C1 segment of cervical spinal cord (tissue), 14 donors: Measurements from ENCODE around the gene SFT2D3.

Source experiments
- DNase-seq, 14 donors: peaks; one replicate each; lab custom pipeline; 2025; lab: John Stamatoyannopoulos, UW

Gene SFT2D3, protein sequence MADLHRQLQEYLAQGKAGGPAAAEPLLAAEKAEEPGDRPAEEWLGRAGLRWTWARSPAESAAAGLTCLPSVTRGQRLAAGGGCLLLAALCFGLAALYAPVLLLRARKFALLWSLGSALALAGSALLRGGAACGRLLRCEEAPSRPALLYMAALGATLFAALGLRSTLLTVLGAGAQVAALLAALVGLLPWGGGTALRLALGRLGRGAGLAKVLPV

DNA sequence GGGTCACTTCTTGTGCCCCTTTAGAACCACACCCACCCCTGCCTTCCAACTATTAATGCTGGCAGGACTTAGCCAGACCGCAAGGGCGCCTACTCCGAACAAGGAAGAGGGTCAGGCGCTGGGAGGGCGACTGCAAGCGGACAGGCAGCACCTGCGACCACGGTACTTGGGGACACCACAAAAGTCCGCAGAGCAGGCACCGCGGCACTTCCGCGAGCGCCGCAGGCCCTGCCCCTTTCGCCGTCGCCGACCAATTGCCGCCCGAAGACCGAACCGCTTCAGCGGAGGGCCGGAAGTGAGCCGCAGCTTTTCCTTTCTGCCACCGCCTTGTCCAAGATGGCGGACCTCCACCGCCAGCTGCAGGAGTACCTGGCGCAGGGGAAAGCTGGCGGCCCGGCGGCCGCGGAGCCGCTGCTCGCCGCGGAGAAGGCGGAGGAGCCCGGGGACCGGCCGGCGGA lies at the start of gene SFT2D3:
Gene SFT2D3, plus strand, starts transcription at position 305 of the 458 bp plus-strand sequence. Its CDS starts 32 bp downstream, at position 337.
- DNase-seq: peak; percentile 60 to 92 (median 85)

DNA sequence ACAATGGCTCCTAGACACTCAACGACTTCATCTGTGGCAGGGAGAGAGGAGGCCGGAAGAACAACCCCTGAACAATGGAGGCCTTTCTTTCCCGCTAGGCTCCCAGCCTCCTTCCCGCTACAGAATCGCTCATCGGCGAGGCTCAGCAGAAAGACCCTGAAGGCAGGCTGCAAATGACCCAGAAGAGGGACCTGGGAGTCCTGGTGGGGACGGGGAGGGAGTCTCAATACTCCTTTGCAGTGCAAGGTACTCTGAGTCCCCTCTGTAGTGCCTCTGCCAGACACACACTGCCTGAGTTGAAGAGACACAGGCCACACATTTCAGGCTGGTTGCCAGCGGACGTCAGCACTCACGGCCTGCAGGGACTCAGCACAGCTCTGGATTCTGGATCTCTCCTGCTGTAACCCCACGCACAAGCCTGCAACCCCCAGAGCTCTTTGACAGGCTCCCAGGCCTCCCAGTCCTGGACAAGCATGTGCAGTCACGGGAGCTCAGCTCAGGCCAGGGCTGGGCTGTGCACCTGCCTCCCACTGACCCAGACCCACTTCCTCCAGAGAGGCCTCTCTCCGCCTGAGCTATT lies 49.2 kb upstream of the SFT2D3 start:
- DNase-seq: peak in 11 of 14 donors; percentile 38 to 86 (median 71)

DNA sequence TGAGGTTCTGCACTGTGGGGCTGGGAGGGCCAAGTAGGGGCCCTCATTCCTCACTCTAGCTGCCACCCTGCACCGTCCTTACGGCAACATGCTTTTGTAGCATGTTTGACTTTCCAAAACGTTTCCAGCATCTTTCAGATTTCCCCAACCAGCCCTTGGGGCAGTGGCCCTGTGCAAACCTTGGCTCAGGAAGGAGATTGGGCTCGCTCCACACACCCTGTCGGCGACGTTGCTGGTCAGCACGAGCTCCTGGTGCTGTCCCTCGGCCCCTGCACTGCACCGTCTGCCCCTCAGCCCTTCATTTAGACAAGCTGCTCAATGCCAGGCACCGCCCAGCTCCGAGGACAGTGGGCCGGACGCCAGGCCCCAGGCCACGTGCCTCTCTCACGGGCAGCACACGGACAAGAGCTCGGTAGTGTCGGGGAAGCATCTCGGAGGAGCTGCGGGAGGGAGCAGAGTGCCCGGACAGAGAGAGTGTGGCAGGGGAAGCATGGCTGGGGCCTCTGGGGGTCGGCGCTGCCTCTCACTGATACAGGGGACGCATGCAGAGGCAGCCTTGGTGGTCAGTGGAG lies 48.4 kb upstream of the SFT2D3 start:
- no peak for DNase-seq

DNA sequence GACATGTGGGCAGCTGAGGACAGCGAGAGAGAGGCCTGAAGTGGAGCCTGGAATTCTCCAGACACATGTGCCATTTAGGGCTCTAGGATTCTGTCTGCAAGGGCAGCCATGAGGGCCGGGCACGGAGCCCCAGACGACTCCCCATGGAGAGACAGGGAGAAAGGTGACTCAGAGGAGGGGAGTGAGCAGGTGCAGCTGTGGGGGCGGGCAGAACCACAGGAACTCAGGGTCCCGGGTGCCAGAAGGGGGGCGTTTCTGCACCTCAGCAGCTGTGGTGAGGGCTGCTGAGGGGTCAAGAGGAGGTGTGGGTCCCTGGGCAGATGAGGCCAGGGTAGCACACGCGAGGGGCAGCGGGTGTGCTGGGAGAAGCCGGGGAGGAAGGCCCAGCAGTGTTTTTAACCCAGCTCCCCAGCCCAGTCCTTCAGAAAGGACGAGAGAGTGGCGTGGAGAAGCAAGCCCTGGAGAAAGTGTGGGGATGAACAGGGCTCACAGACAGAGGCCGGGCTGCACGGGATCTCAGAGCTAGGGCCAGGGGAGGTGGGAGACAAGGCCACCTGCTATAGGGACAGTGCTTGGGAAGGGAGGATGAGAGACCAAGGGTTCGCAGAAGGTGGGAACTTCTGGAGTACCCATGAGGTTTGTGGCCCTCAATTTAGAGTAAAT lies 47.7 kb upstream of the SFT2D3 start:
- DNase-seq: no peak

DNA sequence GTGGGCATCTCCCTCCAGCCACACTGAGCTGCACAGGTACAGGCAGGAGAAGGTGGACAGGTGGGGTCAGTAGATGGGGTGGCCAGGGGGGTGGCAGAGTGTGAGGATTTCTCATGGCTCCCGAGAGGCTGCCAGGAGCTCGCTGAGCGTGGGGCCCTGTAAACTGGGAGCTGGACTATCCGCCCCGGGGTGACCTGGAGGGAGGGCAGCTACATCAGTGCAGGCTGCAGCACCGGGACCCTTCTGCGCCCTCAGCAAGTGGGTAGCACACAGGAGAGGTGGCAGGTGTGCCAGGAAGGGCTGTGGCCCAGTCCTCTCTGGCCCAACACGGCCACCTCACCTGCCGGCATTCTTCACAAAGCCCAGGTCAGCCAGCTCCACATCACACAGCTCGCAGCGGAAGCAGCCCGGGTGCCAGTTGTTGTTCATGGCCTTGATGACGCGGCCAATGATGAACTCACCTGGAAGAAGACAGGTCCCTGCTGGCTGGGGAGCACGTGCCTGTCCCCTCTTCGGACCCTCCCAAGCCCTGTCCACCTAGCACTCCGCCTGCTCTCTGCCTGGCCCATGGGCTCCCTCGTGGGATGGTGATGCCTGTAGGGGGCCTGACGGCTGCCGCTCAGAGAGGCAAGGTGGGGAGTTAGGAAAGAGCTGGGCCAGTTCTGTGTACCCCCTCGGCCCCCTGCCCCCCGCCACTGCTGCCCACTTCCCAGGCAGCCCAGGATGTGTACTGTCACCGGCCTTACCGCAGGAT lies 47.0 kb upstream of the SFT2D3 start:
- DNase-seq: no peak

DNA sequence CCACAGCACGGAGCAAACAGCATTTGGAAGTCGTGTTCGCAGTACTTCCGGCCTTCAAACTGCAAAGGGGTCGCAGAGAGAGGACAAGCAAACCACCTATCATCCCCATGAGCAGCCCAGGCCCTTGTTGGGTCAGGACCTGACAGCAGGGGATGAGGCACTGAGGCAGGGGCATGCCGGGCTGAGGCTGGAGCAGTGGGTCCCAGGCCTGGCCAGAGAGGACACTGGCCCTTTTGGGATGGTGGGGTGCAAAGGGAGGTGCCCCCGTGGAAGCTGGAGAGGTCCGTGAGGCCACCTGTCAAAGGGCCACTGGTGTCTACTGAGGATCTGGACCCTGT lies 46.5 kb upstream of the SFT2D3 start:
- DNase-seq: no peak

DNA sequence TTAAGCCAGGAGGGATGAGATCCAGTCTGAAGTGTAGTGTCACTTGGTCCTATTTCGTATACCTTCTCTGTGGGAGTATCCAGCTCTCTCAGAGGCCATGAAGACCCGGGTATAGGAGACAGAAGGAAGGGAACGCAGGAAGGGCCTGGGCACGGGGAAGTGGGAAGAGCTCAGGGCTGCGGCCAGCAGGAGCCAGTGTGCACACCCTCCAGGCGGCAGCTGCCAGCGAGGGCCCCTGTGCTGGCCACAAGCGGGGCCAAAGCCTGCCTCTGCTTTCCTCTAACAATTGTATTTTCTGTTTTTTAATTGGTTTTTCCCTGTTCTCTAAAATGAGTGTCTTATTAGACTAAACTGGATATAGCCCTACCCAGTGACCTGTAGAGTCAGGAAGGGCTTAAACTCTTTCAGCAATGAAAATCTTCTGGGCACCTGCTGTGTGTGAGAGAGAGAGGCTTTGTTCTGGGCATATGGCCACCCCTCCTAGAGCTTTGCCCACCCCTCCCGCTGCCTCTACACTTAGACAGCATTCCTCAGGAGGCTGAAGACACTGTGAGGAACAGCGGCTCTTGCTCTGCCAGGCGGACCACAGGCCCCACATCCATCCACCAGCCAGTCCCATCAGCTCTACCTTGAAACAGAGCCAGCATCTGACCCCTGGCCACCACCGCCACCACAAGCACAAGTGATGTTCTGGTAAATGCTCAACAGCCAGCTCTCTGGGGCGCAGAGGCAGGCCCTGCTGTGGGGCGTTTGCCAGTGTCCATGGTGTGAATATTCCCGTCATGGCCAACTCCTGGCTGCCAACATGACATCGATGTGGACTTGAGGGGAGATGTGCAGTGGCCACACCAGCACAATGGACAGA lies 45.9 kb upstream of the SFT2D3 start:
- DNase-seq: no peak

DNA sequence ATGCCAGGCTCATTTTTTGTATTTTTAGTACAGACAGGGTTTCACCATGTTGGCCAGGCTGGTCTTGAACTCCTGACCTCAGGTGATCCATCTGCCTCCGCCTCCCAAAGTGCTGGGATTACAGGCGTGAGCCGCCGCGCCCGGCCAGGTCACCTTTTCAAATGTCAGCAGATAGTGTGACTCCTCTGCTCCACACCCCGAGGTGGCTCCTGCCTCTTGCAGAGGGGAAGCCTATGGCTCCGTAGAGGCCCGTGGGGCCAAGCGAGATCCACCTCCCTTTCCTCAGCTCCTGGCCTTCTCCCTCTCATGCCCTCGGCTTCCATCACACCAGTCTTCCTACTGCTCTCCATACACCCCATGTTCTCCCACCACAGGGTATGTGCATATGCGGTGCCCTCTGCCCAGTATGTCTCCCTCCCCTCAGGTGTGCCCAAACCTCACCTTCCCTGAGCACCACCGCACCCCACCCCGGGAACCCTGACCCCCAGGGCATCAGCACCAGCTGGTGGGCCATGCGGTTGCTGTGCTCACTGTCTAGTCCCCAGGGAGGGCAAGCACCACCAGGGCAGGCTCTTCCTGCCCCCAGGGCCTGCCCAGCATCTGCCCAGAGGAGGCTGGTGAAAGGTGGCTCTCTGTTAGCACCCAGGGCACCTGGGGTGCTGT lies 44.6 kb upstream of the SFT2D3 start:
- DNase-seq: no peak

DNA sequence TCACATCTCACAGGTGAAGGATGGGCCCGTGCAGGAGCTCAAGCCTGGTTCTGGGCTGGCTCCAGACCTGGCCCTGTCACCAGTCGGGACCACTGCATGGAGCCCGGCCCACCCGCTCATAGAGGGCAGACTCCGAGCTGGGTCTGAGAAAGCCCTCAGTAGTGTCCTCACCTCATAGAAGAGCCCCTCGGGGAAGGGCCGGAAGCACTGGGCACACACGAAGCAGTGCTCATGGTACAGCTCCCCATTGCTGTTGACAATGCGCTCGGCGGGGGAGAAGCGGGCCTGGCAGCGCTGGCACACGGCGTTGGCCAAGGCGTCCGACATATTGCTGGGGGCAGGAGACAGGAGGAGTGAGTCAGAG lies 44.1 kb upstream of the SFT2D3 start:
- no peak for DNase-seq

DNA sequence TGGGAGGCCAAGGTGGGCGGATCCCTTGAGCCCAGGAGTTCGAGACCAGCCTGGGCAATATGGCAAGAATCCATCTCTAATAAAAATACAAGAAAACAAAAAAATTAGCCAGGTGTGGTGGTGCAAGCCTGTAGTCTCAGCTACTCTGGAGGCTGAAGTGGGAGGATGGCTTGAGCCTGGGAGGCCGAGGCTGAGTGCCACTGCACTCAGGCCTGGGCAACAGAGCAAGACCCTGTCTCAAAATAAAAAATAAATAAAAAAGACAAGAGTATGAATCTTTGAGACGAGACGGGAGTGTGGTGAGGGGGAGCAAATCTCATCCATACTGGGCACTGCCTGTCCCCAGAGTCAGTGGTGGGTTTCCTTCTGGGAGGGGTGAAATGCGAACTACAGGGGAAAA lies 43.2 kb upstream of the SFT2D3 start:
- no peak for DNase-seq

DNA sequence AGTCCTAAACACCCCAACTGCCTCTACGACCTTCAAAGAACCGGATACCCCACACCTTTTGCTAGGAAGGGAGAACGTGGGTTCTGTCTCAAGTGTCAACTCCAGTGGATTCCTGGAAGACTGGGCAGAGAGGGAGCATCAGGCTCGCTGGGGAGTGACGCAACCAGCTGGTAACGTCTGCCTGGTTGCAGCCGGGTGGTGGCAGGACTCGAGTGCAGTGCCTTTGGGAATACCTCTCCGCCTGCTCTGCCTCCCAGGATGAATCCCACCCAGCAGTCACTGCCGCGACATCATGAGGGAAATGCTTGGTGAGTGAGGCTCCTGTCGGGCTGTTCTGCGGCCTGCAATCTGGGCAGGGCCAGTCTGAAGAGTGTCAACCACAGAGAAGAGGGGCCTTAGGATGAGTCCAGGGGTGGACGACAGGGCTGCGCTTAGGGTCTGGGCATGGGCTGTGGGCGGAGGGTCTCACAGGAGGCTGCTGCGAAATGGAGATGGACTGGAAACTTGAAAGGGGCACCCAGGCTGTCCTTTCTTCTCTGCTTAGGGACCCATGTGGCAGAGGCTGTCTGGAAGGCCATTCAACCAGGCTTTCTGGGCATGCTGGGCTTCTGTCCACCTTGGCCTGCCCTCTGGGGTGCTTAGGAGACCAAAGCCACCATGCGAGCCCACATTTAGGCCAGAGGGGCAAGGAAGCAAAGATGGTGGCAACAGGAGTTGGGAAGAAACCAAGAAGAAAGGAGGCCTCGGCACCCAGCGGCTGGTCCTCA lies 42.5 kb upstream of the SFT2D3 start:
- DNase-seq: no peak

DNA sequence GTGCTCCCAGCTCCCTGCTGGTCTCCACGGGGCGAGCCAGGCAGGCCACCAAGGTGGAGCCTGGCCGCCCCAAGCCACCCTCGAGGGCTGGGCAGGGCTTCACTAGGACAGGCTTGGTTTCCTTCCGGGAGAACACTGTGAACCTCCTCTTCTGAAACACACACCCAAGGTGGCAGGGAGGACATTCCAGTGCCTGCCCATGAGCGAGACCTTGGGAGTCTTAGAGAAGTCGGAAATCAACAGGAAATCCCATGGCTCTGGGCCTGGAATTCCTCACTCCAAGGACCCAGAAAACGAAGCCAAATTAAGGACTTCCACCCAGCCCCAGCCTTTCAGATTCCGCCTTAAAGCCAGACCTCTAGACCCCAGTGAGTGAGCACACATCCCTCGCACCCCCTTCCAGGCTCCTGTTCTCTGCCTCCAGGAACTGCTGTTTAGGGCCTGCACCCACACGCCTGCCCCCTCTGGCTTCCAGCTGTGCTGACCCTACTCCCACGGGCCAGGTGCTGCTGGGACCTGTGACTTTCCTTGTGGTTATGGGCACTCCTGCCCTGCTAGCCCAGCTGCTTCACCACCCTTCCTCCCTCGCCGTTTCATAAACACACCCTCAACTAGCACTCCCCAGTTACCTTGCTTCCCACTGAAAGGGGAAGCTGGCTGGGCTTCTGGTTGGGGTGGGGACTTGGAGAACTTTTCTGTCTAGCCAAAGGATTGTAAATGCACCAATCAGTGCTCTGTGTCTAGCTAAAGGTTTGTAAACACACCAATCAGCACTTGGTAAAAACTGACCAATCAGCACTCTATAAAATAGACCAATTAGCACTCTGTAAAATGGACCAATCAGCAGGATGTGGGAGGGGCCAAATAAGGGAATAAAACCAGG lies 41.6 kb upstream of the SFT2D3 start:
- no peak for DNase-seq

DNA sequence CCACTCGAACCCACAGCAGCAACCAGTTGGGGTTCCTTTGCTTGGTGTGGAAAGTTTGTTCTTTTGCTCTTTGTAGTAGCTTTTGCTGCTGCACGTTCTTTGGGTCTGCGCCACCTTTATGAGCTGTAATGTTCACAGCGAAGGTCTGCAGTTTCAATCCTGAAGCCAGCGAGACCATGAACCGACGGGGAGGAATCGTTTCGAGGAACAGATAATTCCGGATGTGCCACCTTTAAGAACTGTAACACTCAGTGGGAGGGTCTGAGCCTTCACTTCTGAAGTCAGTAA lies 41.1 kb upstream of the SFT2D3 start:
- DNase-seq: no peak

DNA sequence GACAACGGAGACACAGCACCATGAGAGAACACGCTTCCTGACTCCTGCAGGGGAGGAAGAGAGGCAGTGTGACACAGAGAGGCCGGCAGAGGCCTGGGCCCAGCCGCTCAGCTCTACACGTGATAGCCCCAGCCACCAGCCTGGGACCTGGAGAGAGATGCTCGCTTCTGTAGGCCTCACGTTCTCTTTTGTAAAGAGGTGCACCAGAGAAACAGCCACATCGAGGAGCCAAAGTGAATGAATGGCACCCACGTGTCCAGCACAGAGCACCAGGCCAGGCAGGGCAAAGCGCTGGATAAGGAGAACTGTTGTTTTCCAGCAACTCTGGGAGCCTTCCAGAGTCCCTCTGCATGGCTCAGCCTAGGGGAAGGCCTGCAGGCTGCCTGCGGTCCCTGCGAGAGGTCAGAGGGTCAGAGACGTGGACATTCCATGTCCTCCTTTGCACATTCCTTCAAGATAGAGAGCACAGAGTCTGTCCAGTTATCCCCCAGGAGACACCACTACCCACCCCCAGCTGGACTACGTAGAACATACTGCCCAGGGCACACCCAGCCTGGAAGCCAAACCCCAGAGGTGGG lies 40.1 kb upstream of the SFT2D3 start:
- DNase-seq: peak in 5 of 14 donors; percentile 33 to 60 (median 39)

DNA sequence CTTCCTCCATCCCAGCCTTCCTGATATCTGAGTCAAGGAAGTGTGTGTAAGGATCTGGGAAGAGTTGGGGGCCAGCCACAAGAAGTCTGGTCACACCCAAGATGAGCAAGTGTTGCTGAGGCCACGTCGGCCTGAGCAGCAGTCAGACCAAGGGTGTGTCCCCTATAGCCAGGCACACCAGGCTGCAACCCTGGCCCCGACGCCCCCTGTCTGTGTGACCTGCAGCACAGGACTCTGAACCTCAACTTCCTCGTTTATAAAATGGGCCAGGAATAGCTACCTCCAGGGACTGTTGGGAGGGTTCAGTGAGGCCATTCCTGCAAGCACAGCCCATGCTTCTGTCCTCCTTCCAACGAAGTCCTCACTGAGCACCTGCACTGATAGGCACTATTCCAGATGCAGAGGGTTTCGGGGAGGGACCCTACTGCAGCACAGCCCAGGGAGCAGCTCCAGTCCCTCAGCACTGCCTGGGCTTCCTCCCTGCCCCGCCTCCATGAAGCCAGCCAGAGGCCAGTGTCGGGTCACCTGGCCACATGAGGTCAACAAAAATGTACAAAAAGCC lies 39.3 kb upstream of the SFT2D3 start:
- DNase-seq: no peak

DNA sequence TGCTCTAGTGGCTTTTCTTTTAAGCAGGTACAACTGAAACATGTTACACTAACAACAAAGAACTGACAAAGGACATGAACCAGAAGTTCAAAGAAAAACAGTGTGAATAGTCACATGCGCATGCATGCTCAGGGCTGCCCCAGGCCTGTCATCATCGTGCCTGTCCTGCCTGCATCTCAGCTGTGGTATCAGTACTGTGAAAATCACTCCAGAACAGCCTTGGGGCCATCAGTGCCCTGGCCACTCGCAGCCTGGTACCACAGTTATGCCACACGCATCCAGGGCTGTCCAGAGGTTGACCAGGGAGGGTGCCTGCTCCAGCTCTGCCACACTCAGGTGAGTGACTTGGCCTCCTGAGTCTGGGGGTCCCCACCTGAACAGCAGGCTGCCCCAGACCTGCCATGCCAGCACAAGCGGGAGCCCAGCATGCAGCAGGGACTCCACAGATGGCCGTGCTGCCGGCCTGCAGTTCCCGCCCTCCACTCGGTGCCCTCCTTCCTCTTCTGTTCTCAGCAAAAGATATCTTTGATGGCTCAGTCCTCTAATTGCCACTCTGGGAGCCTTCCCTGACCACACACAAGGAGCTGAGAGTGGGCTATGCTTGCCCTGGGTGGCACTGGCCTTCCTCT lies 38.2 kb upstream of the SFT2D3 start:
- no peak for DNase-seq

DNA sequence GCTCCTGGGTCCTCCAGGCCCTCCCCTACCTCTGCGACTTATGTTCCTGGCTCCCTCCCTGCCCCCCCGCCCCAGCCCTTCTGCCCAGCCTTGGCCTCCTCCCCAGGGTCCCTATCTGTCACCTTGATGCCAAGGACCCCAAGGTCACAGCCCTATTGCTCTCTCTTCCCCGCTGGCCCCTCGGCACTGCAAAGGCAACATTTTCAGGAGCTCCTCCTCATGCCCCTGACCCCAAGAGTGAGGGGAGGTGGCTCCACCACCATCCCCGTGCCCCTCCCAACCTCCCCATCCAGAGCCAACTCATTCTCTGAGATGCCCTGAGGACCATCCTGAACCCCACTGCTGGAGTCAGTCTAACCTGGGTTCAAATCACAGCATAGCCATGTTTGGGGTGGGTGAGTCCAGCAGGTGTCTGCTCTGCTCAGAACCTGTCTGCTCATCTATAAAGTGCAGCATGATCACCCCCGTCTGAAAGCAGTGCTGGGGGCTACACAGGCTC lies 37.7 kb upstream of the SFT2D3 start:
- no peak for DNase-seq
